Measurements from ENCODE around the gene NXPE3.

The NXPE3 gene

DNA sequence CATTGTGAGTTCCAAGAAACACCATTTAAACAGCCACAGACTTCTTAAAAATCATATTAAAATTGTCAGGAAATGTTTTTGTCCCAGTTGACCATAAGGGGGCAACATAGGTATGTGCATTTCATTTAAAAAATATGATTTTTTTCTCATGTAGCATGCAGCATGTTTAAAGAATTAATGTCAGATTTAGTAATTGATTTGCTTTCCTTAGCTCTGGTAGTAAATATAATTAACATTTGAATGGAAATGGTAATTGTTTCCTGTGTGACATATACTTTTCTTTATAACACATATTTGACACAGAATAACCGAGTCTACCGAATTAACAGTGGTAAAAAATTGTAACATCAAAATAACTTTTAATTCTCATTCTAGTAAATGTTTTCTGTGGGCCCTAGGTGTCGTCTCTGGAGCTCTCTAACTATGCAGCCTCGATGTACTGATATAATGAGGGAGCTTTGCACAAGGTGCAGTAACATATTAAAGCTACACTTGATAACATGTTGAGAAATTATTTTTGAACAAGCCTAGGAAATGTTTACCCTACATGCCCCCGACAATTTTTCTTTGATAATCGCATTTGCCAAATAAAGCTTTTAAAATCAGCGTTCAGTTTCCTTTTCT, 34.9 kb downstream of the NXPE3 start:
- TF ChIP-seq, protein P1, sequence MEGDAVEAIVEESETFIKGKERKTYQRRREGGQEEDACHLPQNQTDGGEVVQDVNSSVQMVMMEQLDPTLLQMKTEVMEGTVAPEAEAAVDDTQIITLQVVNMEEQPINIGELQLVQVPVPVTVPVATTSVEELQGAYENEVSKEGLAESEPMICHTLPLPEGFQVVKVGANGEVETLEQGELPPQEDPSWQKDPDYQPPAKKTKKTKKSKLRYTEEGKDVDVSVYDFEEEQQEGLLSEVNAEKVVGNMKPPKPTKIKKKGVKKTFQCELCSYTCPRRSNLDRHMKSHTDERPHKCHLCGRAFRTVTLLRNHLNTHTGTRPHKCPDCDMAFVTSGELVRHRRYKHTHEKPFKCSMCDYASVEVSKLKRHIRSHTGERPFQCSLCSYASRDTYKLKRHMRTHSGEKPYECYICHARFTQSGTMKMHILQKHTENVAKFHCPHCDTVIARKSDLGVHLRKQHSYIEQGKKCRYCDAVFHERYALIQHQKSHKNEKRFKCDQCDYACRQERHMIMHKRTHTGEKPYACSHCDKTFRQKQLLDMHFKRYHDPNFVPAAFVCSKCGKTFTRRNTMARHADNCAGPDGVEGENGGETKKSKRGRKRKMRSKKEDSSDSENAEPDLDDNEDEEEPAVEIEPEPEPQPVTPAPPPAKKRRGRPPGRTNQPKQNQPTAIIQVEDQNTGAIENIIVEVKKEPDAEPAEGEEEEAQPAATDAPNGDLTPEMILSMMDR (IDR thresholded peaks at IDR 0.05; ENCODE audit: low read length, missing control alignments): peak; percentile 54
- H3K4me3 ChIP-seq (replicated peaks; ENCODE audit: low read depth, low read length): no peak overlapping the region
- peak; percentile 68 for DNase-seq (ENCODE audit: low read depth)

DNA sequence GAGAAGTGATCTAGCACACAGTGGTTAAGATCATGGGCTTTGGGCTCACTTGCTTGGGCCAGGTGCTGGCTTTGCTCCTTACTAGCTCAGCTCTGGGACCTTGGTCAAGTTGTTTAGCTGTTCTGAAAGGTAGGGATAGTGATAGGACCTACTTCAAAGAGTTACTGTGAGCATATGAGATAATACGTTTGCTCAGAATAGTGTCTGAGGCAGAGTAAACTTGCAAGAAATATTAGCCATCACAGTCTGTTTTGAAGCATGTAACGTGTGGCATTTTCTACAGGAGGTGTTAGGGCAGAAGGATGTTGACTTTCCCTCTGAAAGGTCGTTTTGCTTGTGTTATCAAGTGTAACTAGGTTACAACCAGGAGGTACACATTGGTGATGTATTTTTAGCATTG, 35.8 kb downstream of the NXPE3 start:
- no peak for DNase-seq (ENCODE audit: low read depth)
- no peak overlapping the region for H3K4me3 ChIP-seq (replicated peaks; ENCODE audit: low read depth, low read length)
- TF ChIP-seq, protein P1 (IDR thresholded peaks at IDR 0.05; ENCODE audit: low read length, missing control alignments): no peak

DNA sequence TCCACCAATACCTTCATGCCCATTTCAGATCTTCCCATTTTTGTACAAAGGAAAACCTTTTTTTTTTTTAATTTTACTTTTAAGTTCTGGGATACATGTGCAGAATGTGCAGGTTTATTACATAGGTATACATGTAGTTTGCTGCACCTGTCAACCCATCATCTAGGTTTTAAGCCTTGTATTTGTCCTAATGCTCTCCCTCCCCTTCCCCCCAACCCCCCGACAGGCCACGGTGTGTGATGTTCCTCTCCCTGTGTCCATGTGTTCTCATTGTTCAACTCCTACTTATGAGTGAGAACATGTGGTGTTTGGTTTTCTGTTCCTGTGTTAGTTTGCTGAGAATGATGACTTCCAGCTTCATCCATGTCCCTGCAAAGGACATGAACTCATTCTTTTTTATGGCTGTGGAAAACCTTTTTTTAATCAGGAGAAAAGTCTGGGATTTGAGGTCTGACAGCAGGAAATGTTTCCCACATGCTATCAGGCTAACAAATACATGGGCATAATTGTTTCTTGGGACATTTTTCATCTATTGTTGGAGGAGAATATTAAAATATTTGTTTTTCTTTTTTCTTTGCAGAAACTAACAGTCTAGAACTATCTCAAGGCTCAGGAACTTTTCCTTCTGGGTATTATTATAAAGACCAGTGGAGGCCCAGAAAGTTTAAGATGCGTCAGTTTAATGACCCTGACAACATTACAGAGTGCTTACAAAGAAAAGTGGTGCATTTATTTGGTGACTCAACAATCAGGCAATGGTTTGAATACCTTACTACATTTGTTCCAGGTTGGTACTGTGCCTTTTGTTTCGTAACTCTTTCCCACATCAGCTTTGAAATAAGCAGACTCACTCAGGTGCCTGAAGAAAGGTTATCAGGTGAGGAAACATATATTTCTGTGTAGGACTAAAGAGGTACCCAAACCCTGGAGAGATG, 37.5 kb downstream of the NXPE3 start:
- H3K4me3 ChIP-seq (replicated peaks; ENCODE audit: low read depth, low read length): no peak overlapping the region
- TF ChIP-seq, protein P1 (IDR thresholded peaks at IDR 0.05; ENCODE audit: low read length, missing control alignments): no peak
- peak; percentile 23 for DNase-seq (ENCODE audit: low read depth)

DNA sequence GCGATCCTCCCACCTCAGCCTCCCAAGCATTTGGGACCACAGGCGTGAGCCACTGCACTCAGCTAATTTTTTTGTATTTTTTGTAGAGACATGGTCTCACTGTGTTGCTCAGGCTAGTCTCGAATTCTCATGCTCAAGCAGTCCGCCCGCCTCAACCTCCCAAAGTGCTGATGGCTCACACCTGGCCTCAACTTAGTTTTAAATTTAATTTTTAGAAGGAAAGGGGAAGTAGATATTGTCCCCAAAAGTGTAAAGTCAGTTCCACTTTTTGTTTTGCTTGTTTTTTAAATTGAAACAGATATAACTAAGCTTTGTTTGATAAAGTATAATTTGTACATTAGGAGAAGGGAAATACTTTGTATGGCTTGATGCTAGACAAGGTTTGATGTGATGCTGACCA, 39.0 kb downstream of the NXPE3 start:
- TF ChIP-seq, protein P1 (IDR thresholded peaks at IDR 0.05; ENCODE audit: low read length, missing control alignments): no peak
- H3K4me3 ChIP-seq (replicated peaks; ENCODE audit: low read depth, low read length): no peak overlapping the region
- DNase-seq (ENCODE audit: low read depth): no peak

DNA sequence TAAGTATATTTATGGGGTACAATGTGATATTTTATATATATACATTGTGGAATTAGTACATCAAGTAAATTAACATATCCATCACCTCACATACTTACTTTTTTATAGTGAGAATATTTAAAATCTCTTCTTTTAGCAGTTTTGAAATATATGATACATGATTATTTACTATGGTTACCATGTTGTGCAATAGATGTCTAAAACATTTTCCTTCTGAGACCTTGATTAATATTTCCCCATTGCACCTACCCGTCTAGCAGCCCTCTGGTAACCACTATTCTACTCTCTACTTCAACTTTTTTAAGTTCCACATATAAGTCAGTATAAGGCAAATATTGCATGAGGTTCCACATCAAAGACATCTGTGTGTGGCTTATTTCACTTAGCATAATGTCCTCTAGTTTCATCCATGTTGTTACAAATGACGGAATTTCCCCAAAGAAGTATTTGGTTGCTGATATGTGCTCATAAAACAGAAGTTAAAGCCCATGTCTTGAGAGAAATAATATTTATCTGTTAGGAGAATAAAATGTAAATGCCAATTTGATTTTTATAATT, 40.7 kb downstream of the NXPE3 start:
- TF ChIP-seq, protein P1 (IDR thresholded peaks at IDR 0.05; ENCODE audit: low read length, missing control alignments): no peak
- no peak for DNase-seq (ENCODE audit: low read depth)
- no peak overlapping the region for H3K4me3 ChIP-seq (replicated peaks; ENCODE audit: low read depth, low read length)

DNA sequence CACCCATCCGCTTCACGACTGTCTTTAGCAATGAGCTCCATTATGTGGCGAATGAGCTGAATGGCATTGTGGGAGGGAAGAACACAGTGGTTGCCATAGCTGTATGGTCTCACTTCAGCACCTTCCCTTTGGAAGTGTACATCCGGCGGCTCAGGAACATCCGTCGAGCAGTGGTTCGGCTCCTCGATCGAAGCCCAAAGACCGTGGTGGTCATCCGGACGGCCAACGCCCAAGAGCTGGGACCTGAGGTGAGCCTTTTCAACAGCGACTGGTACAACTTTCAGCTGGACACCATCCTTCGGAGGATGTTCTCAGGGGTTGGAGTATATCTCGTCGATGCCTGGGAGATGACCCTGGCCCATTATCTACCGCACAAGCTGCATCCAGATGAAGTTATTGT, 42.5 kb downstream of the NXPE3 start:
- no peak overlapping the region for H3K4me3 ChIP-seq (replicated peaks; ENCODE audit: low read depth, low read length)
- no peak for DNase-seq (ENCODE audit: low read depth)
- TF ChIP-seq, protein P1 (IDR thresholded peaks at IDR 0.05; ENCODE audit: low read length, missing control alignments): no peak
